ENCODE results near the gene LHX2. TPM values are rescaled to one million over a fixed set of nuclear protein-coding genes. Genes with fewer than 3 reads are reported as not detected.
"Not testable (repeated sequence)": the region's sequence is repeated elsewhere in the genome, so short reads cannot be mapped to it uniquely, and the experiment has no call there.

The LHX2 gene
- polyA plus RNA-seq, 3 donors = 0.12 TPM; not detected in 2

- Histone ChIP-seq H3K27ac (ENCODE audit: low read depth in 1 of 2, low read length in 2 of 2) (no peak overlapping the region), H3K36me3 (replicated peaks in 1 of 2; ENCODE audit: control insufficient read depth in 1 of 2, insufficient read depth in 2 of 2, low read length in 2 of 2) (no peaks in the 10 kb centered on the region), H2AFZ (ENCODE audit: insufficient read depth, low read depth, low read length, poor library complexity, severe bottlenecking) (no peak overlapping the region), H3K9me3 (replicated peaks in 1 of 2; ENCODE audit: control insufficient read depth in 1 of 2, insufficient read depth in 1 of 2, low read length in 2 of 2) (peaks cover 0 to under 1% of the 10 kb centered on the region in 2 donors), H4K20me1 (ENCODE audit: insufficient read depth, low read length) (no peaks in the 10 kb centered on the region), H3K9ac (ENCODE audit: insufficient read depth, low read length, poor library complexity, severe bottlenecking) (no peak overlapping the region), H3K4me1 (ENCODE audit: control insufficient read depth in 1 of 2, insufficient read depth in 2 of 2, low read length in 2 of 2) (no peaks in the 10 kb centered on the region), H3K27me3 (ENCODE audit: control insufficient read depth in 2 of 2, insufficient read depth in 2 of 2, low read length in 2 of 2) (peaks cover 12 to 42% of the 10 kb centered on the region in 2 donors), H3K4me2 (replicated peaks; ENCODE audit: extremely low read depth, low read length, poor library complexity, severe bottlenecking) (no peak overlapping the region), H3K4me3 (replicated peaks in 1 of 3; ENCODE audit: low read depth in 2 of 3, low read length in 3 of 3) (no peak overlapping the region), H3K79me2 (ENCODE audit: insufficient read depth, low read length) (no peaks in the 10 kb centered on the region)
- Mint-ChIP-seq H3K27me3 (ENCODE audit: low read depth in 3 of 3) (peaks cover 30 to 66% (median 46%) of the 10 kb centered on the region in 3 donors), H3K36me3 (no peaks in the 10 kb centered on the region), H3K27ac (no peak overlapping the region), H3K4me3 (no peak overlapping the region), H3K9me3 (peaks cover 0 to 6% (median 0%) of the 10 kb centered on the region in 7 donors), H3K4me1 (no peaks in the 10 kb centered on the region)
- intact Hi-C loops (cut with micrococcal nuclease) = no loop called here
- WGBS (ENCODE audit: insufficient coverage) = 82% methylated on average over 4 of the region's 4 CpGs
- no peak for DNase-seq
- no peak for TF ChIP-seq CTCF (IDR thresholded peaks at IDR 0.05)
Observed at GRCh38 chr9:123985869-123986268, 25.7 kb upstream of the LHX2 start.

GRCh38 chr9:123990427-123990826, 21.1 kb upstream of the LHX2 start:
- no peak overlapping the region for H3K9ac ChIP-seq (ENCODE audit: insufficient read depth, low read length, poor library complexity, severe bottlenecking)
- H3K27me3 ChIP-seq (ENCODE audit: control insufficient read depth in 2 of 2, insufficient read depth in 2 of 2, low read length in 2 of 2) = peaks cover 18 to 46% of the 10 kb centered on the region in 2 donors
- H3K4me3 ChIP-seq (replicated peaks in 1 of 3; ENCODE audit: low read depth in 2 of 3, low read length in 3 of 3) = no peak overlapping the region
- intact Hi-C loops (cut with micrococcal nuclease) = no loop called here
- Mint-ChIP-seq H3K4me3 (peak overlapping the region in 1 of 2 donors; percentile 6), H3K36me3 (no peaks in the 10 kb centered on the region), H3K27ac (no peak overlapping the region), H3K9me3 (peaks cover 0 to 7% (median 0%) of the 10 kb centered on the region in 7 donors), H3K4me1 (no peaks in the 10 kb centered on the region), H3K27me3 (ENCODE audit: low read depth in 3 of 3) (peaks cover 43 to 67% (median 44%) of the 10 kb centered on the region in 3 donors)
- no peak overlapping the region for H2AFZ ChIP-seq (ENCODE audit: insufficient read depth, low read depth, low read length, poor library complexity, severe bottlenecking)
- no peak for TF ChIP-seq CTCF (IDR thresholded peaks at IDR 0.05)
- H3K36me3 ChIP-seq (replicated peaks in 1 of 2; ENCODE audit: control insufficient read depth in 1 of 2, insufficient read depth in 2 of 2, low read length in 2 of 2) = no peaks in the 10 kb centered on the region
- no peaks in the 10 kb centered on the region for H4K20me1 ChIP-seq (ENCODE audit: insufficient read depth, low read length)
- H3K79me2 ChIP-seq (ENCODE audit: insufficient read depth, low read length) = no peaks in the 10 kb centered on the region
- no peaks in the 10 kb centered on the region for H3K9me3 ChIP-seq (replicated peaks in 1 of 2; ENCODE audit: control insufficient read depth in 1 of 2, insufficient read depth in 1 of 2, low read length in 2 of 2)
- H3K27ac ChIP-seq (ENCODE audit: low read depth in 1 of 2, low read length in 2 of 2) = no peak overlapping the region
- no peaks in the 10 kb centered on the region for H3K4me1 ChIP-seq (ENCODE audit: control insufficient read depth in 1 of 2, insufficient read depth in 2 of 2, low read length in 2 of 2)
- no peak for DNase-seq
- 36% methylated on average over 4 of the region's 5 CpGs for WGBS (ENCODE audit: insufficient coverage)
- no peak overlapping the region for H3K4me2 ChIP-seq (replicated peaks; ENCODE audit: extremely low read depth, low read length, poor library complexity, severe bottlenecking)

- H3K4me1 Mint-ChIP-seq = peaks cover 16% of the 10 kb centered on the region
- H3K4me2 ChIP-seq (replicated peaks; ENCODE audit: extremely low read depth, low read length, poor library complexity, severe bottlenecking); H3K9me3 ChIP-seq (replicated peaks in 1 of 2; ENCODE audit: control insufficient read depth in 1 of 2, insufficient read depth in 1 of 2, low read length in 2 of 2); intact Hi-C loops (cut with micrococcal nuclease); H3K4me3 ChIP-seq (replicated peaks in 1 of 3; ENCODE audit: low read depth in 2 of 3, low read length in 3 of 3); H3K27ac ChIP-seq (ENCODE audit: low read depth in 1 of 2, low read length in 2 of 2); H3K4me3 Mint-ChIP-seq; H3K9ac ChIP-seq (ENCODE audit: insufficient read depth, low read length, poor library complexity, severe bottlenecking); H3K79me2 ChIP-seq (ENCODE audit: insufficient read depth, low read length); DNase-seq; H3K27ac Mint-ChIP-seq; H3K36me3 ChIP-seq (replicated peaks in 1 of 2; ENCODE audit: control insufficient read depth in 1 of 2, insufficient read depth in 2 of 2, low read length in 2 of 2); H3K36me3 Mint-ChIP-seq; H2AFZ ChIP-seq (ENCODE audit: insufficient read depth, low read depth, low read length, poor library complexity, severe bottlenecking); H4K20me1 ChIP-seq (ENCODE audit: insufficient read depth, low read length): not testable (repeated sequence)
- peaks cover 52 to 73% (median 59%) of the 10 kb centered on the region in 3 donors for H3K27me3 Mint-ChIP-seq (ENCODE audit: low read depth in 3 of 3)
- H3K27me3 ChIP-seq (ENCODE audit: control insufficient read depth in 2 of 2, insufficient read depth in 2 of 2, low read length in 2 of 2) = peaks cover 27 to 48% of the 10 kb centered on the region in 2 donors
- no CpG with 5 or more reads among the region's 16 CpGs for WGBS (ENCODE audit: insufficient coverage)
- peaks cover 2 to 17% (median 3%) of the 10 kb centered on the region in 7 donors for H3K9me3 Mint-ChIP-seq
- peaks cover 16% of the 10 kb centered on the region in 2 donors for H3K4me1 ChIP-seq (ENCODE audit: control insufficient read depth in 1 of 2, insufficient read depth in 2 of 2, low read length in 2 of 2)
Observed at GRCh38 chr9:123992679-123993078, 18.9 kb upstream of the LHX2 start.

Measured in CD14-positive monocyte (primary cell).